Kidney (tissue), 14 donors: Measurements from ENCODE around the gene FUZ. TPM values are rescaled to one million over a fixed set of nuclear protein-coding genes. Genes with fewer than 3 reads are reported as not detected.

Experiments used
- DNase-seq, 5 donors: peaks; one replicate each; pipeline ENCODE4 v3.0.0-alpha.2; 2013 to 2020
- FAIRE-seq: peaks from 2 replicates; lab custom pipeline; 2012; peaks lifted over from hg19 to GRCh38; lab: Jason Lieb, UNC
- H3K27ac ChIP-seq, 2 donors: one replicate each; pipeline ENCODE4 v1.7.0; 2013; ENCODE audit warnings: low read depth in 2 of 2, low read length in 2 of 2, inconsistent platforms in 1 of 2
- H3K27me3 ChIP-seq: one replicate; pipeline ENCODE4 v1.7.1; 2013; ENCODE audit warnings: low read length, inconsistent platforms; ENCODE audit not compliant: control insufficient read depth, insufficient read depth
- H3K36me3 ChIP-seq, 3 donors: one replicate each; pipeline versions ENCODE4 v1.7.0 to v1.7.1; 2013; ENCODE audit warnings: low read length in 3 of 3, control low read depth in 1 of 3, inconsistent platforms in 1 of 3; ENCODE audit not compliant: insufficient read depth in 3 of 3, control insufficient read depth in 2 of 3
- H3K4me1 ChIP-seq, 3 donors: one replicate each; pipeline versions ENCODE4 v1.7.0 to v1.7.1; 2013; ENCODE audit warnings: low read length in 3 of 3, inconsistent platforms in 1 of 3, low read depth in 1 of 3; ENCODE audit not compliant: control insufficient read depth in 2 of 3, insufficient read depth in 2 of 3
- H3K4me3 ChIP-seq, 3 donors: one replicate each; pipeline versions ENCODE4 v1.7.0 to v1.8.1; 2013; ENCODE audit warnings: low read length in 3 of 3, control low read depth in 1 of 3, inconsistent platforms in 1 of 3
- H3K9ac ChIP-seq, 3 donors: one replicate each; pipeline versions ENCODE4 v1.7.0 to v1.7.1; 2013; ENCODE audit warnings: low read length in 3 of 3, control low read depth in 1 of 3, inconsistent platforms in 1 of 3
- H3K9me3 ChIP-seq, 3 donors: one replicate each; pipeline versions ENCODE4 v1.7.0 to v1.7.1; 2013; ENCODE audit warnings: low read length in 3 of 3, control low read depth in 1 of 3, inconsistent platforms in 1 of 3; ENCODE audit not compliant: control insufficient read depth in 2 of 3, insufficient read depth in 1 of 3
- intact Hi-C: fragments of 100-400 bp; cut with DNase I; formaldehyde crosslinking; loops from one replicate; pipeline ENCODE4 v1.11.1; 2022
- polyA plus RNA-seq: library from polyadenylated mRNA; stranded (reverse); fragments of 350-450 nt; fragmentation: Illumina TruSeq; extraction: RNeasy Lipid Tissue Mini Kit (QIAGEN cat#74804); gene quantifications from one replicate; pipeline ENCODE4 v1.2.3, GENCODE V29; 2014; ENCODE audit warnings: low read depth, low replicate concordance; ENCODE audit not compliant: insufficient read depth
- total RNA-seq: library from RNA; stranded (reverse); fragmentation: NEBNext Ultra II Directional; extraction: Animal tissue kit (Norgen Biotek cat#: 25700); gene quantifications from one replicate; pipeline ENCODE4 v1.2.1, GENCODE V29; 2021
- TF ChIP-seq, protein P1 (sequence below): IDR thresholded peaks from 3 replicates; pipeline ENCODE4 v1.5.1; 2012; ENCODE audit warnings: mild to moderate bottlenecking, moderate library complexity, borderline replicate concordance; ENCODE audit not compliant: insufficient read depth; ENCODE audit errors: extremely low read depth
- donor health status: control.
- donor health status: control.
- donor health status: control.
- donor health status: control.
- donor health status: control.
- donor health status: DM: yes; HTN: yes; CAD: no.
- donor health status: Normal renal cell carcinoma (clear cell type).

Gene FUZ
- total and polyA plus RNA-seq, 2 donors from 2014 or later: 26.9 to 51.2 TPM

DNA sequence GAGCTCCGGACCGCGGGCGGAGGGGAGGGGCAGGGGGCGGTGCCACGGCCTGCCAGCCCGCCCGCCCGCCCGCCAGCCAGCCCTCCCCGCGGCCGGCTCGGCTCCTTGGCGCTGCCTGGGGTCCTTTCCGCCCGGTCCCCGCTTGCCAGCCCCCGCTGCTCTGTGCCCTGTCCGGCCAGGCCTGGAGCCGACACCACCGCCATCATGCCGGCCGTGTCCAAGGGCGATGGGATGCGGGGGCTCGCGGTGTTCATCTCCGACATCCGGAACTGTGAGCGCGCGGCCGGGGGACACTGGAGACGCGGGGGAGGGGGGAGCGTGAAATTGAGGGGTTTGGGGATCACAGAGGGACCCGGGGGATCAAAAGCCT lies 46.2 kb downstream of the FUZ start, which contains the start of gene AP2A1:
TSS of gene AP2A1 (plus strand) at position 72 of the 370 bp plus-strand sequence. CDS start at position 205, 133 bp downstream.
- Histone ChIP-seq H3K4me1 (peaks cover 0 to 18% (median 12%) of the 10 kb centered on the region in 3 donors), H3K9me3 (no peaks in the 10 kb centered on the region), H3K9ac (peak within 1 kb of the TSS; percentile 55 to 92 (median 90)), H3K4me3 (peak within 1 kb of the TSS; percentile 73 to 91 (median 79)), H3K36me3 (no peaks in the 10 kb centered on the region), H3K27me3 (no peaks in the 10 kb centered on the region), H3K27ac (peak within 1 kb of the TSS; percentile 92 to 97)
- FAIRE-seq (no peak), DNase-seq (no peak)
- intact Hi-C loops: no loop called here
- TF ChIP-seq, protein P1, sequence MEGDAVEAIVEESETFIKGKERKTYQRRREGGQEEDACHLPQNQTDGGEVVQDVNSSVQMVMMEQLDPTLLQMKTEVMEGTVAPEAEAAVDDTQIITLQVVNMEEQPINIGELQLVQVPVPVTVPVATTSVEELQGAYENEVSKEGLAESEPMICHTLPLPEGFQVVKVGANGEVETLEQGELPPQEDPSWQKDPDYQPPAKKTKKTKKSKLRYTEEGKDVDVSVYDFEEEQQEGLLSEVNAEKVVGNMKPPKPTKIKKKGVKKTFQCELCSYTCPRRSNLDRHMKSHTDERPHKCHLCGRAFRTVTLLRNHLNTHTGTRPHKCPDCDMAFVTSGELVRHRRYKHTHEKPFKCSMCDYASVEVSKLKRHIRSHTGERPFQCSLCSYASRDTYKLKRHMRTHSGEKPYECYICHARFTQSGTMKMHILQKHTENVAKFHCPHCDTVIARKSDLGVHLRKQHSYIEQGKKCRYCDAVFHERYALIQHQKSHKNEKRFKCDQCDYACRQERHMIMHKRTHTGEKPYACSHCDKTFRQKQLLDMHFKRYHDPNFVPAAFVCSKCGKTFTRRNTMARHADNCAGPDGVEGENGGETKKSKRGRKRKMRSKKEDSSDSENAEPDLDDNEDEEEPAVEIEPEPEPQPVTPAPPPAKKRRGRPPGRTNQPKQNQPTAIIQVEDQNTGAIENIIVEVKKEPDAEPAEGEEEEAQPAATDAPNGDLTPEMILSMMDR: no peak

DNA sequence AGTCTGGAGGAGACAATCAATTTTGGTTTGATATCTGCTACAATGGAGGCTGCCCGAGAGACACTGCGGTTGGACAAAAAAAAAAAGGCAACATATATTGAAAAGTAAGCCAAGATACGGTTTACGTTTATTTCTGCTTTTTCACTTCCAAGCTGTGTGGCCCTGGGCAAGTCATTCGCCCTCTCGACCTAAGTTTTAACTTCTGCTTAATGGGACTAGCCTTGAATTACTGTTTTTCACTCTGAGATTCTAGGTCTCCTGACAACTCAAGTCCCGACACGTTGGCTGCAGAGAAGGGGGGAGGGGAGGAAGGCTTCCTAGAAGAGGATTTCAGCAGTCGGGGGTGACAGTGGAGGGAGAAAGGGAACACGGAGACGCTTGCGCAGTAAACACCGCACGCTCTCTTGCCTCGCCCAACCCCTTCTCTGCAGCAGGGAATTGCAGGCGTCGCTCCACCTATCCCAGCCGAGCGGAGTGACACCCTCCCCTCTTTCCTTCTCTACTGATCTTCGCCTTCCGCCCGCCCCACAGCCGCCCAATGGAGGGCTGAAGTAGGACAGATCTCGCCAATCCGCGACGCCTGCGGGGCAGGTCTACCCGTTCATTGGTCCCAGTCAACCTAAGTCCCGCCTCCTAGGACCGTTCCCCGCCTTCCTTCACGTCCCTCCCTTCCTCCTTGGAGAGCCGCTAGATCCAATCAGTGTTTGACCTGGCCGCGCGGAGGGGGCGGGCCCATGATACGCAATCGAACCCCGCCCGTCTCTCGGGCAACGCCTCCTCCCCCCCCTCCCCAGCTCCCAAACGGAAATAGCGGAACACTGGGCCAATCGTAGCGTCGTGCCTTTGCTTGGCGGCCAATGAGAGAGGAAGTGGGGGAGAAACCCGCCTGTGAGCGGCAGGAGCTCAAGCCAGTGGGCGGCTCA lies 46.8 kb downstream of the FUZ start:
- intact Hi-C loops: no loop called here
- FAIRE-seq: peak; percentile 98
- TF ChIP-seq, protein P1: no peak
- Histone ChIP-seq H3K9ac (peak overlapping the region; percentile 1 to 77 (median 55)), H3K4me1 (peaks cover 0 to 18% (median 12%) of the 10 kb centered on the region in 3 donors), H3K4me3 (peak overlapping the region; percentile 43 to 74 (median 73)), H3K36me3 (no peaks in the 10 kb centered on the region), H3K9me3 (no peaks in the 10 kb centered on the region), H3K27me3 (no peaks in the 10 kb centered on the region), H3K27ac (peak overlapping the region; percentile 92 to 97)
- DNase-seq: peak; percentile 100

DNA sequence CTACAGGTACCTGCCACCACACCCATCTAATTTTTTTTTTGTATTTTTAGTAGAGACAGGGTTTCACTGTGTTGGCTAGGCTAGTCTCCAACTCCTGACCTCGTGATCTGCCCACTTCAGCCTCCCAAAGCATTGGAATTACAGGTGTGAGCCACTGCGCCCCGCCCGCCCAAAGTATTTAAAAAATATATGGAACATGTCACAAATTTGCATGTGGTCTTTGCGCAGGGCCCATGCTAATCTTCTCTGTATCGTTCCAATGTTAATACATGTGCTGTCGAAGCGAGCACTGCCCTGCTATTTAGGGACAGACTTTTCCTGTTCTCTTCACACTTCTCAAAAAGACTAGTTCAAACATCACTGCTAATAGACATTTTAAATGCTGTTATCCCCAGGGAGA lies 48.8 kb downstream of the FUZ start:
- Histone ChIP-seq H3K9ac (no peak overlapping the region), H3K4me1 (peaks cover 0 to 18% (median 12%) of the 10 kb centered on the region in 3 donors), H3K27ac (no peak overlapping the region), H3K27me3 (no peaks in the 10 kb centered on the region), H3K36me3 (no peaks in the 10 kb centered on the region), H3K9me3 (no peaks in the 10 kb centered on the region), H3K4me3 (no peak overlapping the region)
- FAIRE-seq (no peak), DNase-seq (no peak)
- TF ChIP-seq, protein P1: no peak
- intact Hi-C loops: no loop called here
